HG02623 (cell line): ENCODE measurements around the gene PBRM1.
"Not testable (repeated sequence)": the region's sequence is repeated elsewhere in the genome, so short reads cannot be mapped to it uniquely, and the experiment has no call there.

Experiments used
- ATAC-seq: cut with Tn5 transposase; IDR thresholded peaks from one replicate; pipeline ENCODE4 v1.9.1; 2021; ENCODE audit warnings: moderate library complexity; ENCODE audit not compliant: unreplicated experiment

Gene PBRM1

GRCh38 chr3:52704611-52705437, 19.1 kb upstream of the PBRM1 start:
- no peak for ATAC-seq

DNA sequence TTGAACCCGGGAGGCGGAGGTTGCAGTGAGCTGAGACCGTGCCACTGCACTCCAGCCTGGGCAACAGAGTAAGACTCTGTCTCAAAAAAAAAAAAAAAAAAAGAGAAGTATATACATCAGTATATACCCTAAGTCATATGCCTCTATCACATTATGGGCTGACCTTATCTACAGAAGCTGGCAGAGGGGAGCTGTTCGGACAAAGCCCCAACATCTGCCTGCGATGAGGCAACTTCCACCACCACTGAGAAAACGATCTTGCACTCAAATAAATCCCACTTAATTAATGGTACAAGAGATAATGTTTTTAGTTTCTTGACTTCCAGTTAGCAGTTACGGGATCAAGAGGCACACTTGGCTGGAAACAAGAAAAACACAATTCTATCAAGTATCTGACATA, 17.6 kb upstream of the PBRM1 start:
- no peak for ATAC-seq

DNA sequence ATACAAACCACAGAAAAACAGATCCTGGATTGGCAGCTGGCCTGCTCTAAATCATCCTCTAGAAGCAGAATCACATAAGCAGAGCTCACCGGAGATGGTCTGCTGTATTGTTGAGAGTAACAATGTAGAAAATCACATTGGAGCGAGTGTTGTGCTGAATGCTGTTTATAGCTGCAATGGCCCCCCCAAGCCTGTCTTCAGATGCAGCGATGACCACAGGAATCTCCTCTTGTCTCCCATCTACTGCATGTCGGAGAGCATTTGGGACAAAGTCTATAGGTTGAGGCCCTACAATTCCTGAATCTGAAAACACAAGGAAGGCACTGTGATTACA, 11.9 kb upstream of the PBRM1 start:
- no peak for ATAC-seq

DNA sequence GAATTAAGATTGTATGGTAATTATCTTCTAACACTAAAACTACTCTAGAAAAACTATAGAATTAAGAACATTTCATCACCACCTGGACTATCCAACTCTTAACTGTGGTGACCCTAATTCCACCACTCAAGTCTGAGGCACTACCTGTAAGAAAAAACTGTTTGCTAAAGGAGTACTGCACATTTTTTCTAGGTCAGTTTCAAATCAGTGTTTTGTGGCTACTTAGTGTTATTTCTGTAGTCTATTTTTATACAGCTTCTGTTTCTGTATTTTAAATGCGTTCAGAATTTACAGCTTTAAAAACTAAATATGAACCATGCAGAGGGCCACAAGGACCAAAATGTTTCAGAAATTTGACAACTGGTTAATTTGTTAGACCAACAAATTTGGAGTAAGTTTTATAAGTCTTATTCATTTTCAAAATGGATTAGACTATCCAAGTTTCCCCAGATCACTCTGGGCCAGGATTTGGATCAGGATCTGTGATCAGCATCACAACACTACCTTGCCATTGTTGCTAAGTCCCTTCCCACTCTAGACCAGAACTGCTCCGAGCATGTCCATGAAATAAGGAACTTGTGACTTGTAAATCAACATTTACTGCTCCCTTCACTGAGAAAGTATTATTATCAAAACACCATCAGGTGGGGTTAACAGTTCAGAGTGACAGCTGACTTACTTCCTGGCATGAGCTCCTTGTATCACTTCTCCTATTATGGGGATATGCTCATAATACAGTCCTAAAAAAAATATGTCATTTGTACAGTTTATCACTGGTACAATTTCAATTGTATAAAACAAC, 11.3 kb upstream of the PBRM1 start:
- ATAC-seq = no peak

DNA sequence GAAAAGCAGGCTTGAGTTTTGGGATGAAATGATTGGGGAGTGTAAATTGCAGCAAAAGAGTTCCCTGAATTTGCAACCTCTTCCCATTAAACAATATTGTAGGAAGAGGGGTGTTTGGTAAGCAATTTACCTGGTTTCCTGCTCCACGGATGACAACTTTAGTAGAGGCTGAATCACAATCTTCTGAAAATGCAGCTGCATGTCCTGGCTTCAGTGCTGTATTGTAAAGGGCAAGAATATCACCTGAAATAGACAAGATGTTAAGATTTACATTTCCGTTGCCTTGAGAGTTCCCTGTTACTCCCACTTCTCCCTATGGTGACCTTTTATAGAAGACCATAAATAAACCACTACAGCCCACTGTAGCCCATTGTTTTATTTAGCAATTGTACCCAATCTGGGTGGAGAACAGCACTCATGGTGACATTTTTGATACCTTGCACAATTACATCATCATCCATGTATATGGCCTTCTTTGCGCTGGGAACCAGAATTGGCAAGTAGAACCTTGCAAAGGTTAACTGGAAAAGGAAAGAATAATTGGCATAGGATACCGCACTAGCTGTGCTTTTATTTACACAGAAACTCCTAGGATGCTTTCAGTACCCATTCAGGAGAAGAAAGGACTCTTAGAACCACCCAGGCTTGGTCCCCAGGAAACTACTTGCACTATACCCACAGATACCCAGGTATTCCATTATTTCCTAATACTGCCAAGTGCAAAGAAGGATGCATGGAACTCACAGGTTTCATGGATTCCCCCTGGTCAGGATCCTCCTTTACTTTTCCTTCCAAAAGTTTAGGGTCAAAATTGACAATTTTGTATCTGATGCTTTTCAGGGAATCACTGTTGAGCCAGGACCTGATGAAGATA, 10.3 kb upstream of the PBRM1 start:
- ATAC-seq = no peak

DNA sequence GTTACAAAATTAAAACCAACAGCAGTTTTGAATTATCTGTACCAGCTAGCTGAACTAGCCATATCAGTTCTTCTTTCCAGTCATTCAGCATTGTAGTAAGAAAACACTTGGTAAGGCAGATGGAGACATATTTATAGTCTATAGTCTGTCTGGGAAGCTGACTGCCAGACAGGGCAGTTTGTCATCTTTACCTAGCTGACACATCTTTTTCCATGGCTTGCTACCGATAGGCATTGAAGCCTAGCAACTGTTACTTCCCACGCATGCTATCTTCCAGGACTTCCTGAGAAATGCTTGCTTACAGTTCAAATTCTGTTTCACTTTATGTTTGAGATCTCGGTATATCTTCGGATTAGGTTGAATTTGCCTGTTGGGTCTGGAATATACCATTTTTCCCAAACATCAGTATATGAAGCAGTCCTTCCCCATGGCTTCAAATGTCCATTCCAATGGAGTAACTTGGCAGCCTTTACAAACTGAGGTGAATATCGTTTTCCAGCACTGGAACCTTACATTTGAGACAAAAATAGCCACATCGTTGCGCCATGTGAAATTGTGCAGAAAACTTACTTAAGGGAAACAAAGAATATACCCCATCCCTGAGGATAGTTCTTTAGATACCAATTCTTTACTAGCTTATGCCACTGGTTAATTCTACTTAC, 8.9 kb upstream of the PBRM1 start:
- no peak for ATAC-seq

- ATAC-seq = no peak
These were observed 7.4 kb upstream of the PBRM1 start for GRCh38 chr3:52693071-52693470.

DNA sequence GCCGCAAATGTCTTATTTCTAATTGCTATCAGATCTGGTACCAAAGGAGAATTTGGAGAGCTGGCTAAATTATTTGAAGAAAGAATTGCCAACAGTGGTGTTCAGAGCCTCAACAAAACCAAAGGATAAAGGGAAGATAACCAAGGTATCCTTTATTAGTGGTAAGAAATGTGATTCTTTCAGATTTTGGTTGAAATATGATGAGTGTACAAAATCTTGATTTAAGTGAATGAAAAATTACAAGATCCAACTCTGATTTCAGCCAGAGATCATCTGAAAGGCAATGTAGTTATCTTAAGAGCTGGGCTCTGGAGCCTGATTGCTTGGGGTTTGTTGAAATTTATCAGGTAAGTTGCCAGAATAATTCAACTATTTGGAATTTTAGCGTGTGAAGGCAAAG, 4.8 kb upstream of the PBRM1 start:
- no peak for ATAC-seq

GRCh38 chr3:52689151-52689550, 3.4 kb upstream of the PBRM1 start:
- no peak for ATAC-seq

GRCh38 chr3:52688266-52688665, 2.6 kb upstream of the PBRM1 start:
- ATAC-seq = no peak

DNA sequence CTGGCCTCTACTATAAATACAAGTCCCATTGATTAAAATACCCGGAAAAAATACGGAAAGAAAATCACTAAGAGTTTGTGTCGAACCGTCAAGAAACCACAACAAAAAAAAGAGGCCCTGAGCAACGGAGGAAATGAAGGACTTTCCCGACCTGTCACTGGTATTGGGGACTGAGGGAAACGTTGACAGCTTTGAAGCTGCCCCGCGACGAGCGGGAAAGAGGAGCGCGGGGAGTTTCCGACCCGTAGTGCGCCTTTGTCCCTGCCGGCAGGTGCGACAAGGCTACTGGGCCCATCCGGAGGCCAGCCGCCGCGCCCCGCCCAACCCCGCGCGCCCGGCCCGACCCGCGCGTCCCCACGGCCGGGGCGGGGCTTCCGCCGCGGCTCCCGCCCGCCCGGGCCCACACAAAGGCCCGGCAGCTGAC, 416 bp downstream of the PBRM1 start:
- ATAC-seq = peak; percentile 79

DNA sequence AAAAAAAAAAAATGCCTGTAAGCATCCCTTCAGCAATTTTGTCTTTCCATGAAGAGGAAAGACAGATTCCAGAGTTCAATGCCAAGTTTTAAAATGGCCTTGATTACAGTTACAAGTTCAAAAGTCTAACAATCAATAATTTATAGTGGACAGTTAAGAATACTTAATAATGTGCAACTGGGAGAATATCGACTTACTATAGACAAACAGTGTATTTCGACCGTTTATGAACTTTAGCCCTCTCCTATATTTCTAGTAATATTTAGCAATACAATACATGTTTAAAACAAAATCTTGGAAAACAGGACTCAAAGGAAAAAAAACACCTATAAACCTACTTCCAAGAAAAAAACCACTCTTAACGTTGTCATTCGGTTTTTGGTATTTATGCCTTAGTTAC, 1.5 kb downstream of the PBRM1 start:
- no peak for ATAC-seq

GRCh38 chr3:52683611-52684010, 2.1 kb downstream of the PBRM1 start:
- ATAC-seq = no peak

DNA sequence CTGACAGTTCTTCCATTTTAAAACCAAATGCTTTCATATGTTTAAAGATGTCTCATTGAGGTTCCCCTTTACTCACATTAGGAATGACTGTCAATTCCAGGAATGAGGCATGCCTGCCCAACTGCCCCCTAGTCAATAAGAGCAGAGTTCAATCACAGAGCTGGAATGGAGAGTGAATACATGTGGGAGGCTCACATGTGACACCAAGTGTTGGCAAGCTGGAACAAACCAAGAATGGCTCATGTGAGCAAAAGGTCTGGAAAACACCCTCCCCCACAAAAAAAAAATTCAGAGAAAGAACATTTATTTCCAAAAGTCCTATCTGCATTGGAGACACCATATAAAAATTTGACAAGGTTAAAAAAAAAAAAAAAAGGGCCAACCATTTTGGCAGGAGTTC, 3.7 kb downstream of the PBRM1 start:
- ATAC-seq = no peak

DNA sequence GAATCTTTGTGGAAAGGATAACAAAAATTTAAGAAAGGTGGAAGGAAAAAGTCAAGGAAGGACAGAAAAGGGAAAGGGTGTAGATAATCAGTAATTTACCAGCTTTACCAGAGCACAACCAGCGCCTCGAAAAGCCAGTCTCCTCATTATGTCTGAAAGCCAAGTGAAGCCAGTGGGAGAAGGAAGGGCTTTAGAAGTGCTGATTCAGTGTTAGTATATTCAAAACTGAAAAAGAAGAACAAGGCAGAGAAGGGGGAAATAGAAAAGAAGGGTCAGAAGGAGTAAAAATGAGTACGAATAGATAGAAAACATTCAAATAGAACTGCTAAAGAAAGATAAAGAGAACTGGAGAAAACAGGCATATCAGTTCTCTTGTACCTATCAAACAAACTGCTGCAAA, 4.1 kb downstream of the PBRM1 start:
- no peak for ATAC-seq

- ATAC-seq = no peak
These were observed 5.9 kb downstream of the PBRM1 start for GRCh38 chr3:52679811-52680210.

GRCh38 chr3:52679199-52679538, 6.5 kb downstream of the PBRM1 start:
- ATAC-seq = no peak

DNA sequence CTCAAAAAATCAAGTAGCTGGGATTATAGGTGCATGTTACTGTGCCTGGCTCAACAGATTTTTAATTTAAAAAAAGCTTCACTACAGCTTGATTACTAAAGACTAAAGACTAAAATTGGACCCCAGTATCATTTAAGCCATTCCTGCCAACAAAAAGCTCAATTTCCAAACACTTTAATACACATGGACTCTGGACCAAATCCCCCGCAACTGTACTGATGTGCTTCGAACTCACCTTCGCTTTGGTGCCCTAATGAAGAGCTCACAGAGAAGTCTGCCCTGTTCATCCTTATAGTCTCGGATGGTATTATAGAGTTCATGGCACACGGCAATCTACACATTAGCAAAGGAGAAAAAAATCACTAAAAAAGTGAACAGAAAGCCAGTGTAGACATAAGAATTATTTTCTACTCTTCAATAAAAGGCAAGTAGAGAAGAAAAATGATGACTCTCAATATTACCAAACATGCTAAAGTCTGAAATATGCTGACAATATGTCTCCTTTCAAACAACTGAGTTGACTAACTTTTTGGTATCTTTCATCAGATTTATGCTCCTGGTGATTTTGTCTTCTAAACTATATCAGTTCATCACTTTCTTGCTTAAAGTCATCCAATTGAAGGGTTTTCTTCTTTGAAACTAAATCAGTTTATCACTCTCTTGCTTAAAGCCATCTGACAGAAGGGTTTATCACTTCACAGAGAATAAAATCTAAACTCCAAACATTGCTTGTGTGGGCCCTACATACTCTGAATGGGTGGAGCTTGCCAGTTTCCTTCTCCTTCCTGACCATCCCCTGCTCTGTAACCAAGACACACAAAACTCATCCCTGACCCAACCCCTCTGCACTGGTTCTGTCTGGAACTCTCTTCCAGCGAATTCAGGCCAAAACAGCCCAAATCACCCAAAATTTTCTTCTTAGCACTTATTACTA, 7.2 kb downstream of the PBRM1 start:
- no peak for ATAC-seq

GRCh38 chr3:52676201-52676600, 9.5 kb downstream of the PBRM1 start:
- ATAC-seq = not testable (repeated sequence)

DNA sequence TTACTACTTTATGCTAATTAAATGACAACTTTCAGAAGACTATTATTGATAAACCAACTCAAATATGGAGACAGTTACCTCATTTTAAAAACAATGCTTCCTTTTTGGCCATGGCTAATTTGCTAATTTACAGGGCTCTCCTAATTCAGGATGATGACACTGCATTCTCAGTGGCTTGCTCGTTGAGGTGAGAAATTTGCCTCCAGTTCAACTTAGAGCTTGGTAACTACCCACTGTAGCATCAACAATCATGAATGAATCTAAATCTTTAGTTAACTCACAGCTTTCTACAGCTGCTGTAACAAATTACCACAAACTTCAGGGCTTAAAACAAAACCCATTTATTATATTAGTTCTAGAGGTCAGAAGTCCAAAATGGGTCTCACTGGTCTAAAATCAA, 14.0 kb downstream of the PBRM1 start:
- ATAC-seq = no peak
